ENCODE results near the gene TMEM263. TPM values are rescaled to one million over a fixed set of nuclear protein-coding genes. Genes with fewer than 3 reads are reported as not detected.

The TMEM263 gene
- total RNA-seq, 2 experiments from 2014 or later = 25.8 to 26.7 TPM

- Mint-ChIP-seq H3K4me3 (peak overlapping the region; percentile 99), H3K4me1 (ENCODE audit: low read depth) (peaks cover 22% of the 10 kb centered on the region), H3K36me3 (ENCODE audit: low read depth) (peaks cover 6% of the 10 kb centered on the region), H3K9me3 (ENCODE audit: insufficient read depth) (peaks cover 16% of the 10 kb centered on the region), H3K27ac (no peak overlapping the region), H3K27me3 (ENCODE audit: low read depth) (peaks cover 9% of the 10 kb centered on the region)
- ChIA-PET POLR2A (interaction anchor here (0.6 to 0.7 kb wide), 2 partner anchors 410 to 795 kb away, joined by 3 read pairs; no protein-coding TSS in a partner anchor), CTCF (interaction anchor here (0.6 to 1.1 kb wide), 3 partner anchors 12 to 1661 kb away, joined by 3 to 4 read pairs (median 3); no protein-coding TSS in a partner anchor)
- ATAC-seq (no peak), DNase-seq (no peak)
Measured at GRCh38 chr12:106953352-106954250, 2.1 kb upstream of the TMEM263 start.

- DNase-seq (no peak), ATAC-seq (peak; percentile 20)
- H3K9me3 Mint-ChIP-seq (ENCODE audit: insufficient read depth) = peaks cover 7% of the 10 kb centered on the region
- ChIA-PET POLR2A (interaction anchor here (0.6 to 1.4 kb wide), 6 partner anchors 28 to 794 kb away, joined by 3 to 4 read pairs (median 3); no protein-coding TSS in a partner anchor), CTCF (interaction anchor here (0.6 to 1.1 kb wide), 4 partner anchors 13 to 1662 kb away, joined by 3 to 4 read pairs (median 3); no protein-coding TSS in a partner anchor)
- H3K4me3 Mint-ChIP-seq = peak overlapping the region; percentile 99
- peaks cover 23% of the 10 kb centered on the region for H3K4me1 Mint-ChIP-seq (ENCODE audit: low read depth)
- peak overlapping the region; percentile 89 for H3K27ac Mint-ChIP-seq
- peaks cover 9% of the 10 kb centered on the region for H3K27me3 Mint-ChIP-seq (ENCODE audit: low read depth)
- peaks cover 6% of the 10 kb centered on the region for H3K36me3 Mint-ChIP-seq (ENCODE audit: low read depth)
Measured at GRCh38 chr12:106954462-106955376, 988 bp upstream of the TMEM263 start.

GRCh38 chr12:106956048-106956578 lies 406 bp downstream of the TMEM263 start:
- peak; percentile 47 for ATAC-seq
- H3K27me3 Mint-ChIP-seq (ENCODE audit: low read depth) = peaks cover 4% of the 10 kb centered on the region
- peak overlapping the region; percentile 96 for H3K27ac Mint-ChIP-seq
- H3K4me1 Mint-ChIP-seq (ENCODE audit: low read depth) = peaks cover 23% of the 10 kb centered on the region
- peak; percentile 74 for DNase-seq
- peak overlapping the region; percentile 99 for H3K4me3 Mint-ChIP-seq
- no peaks in the 10 kb centered on the region for H3K9me3 Mint-ChIP-seq (ENCODE audit: insufficient read depth)
- ChIA-PET POLR2A (interaction anchor here (0.5 to 1.8 kb wide), 11 partner anchors 14 to 724 kb away, joined by 3 to 8 read pairs (median 4); no protein-coding TSS in a partner anchor), CTCF (interaction anchor here (0.9 kb wide), 1 partner anchor 599 kb away, joined by 3 read pairs; the partner anchor contains the start of gene POLR3B)
- H3K36me3 Mint-ChIP-seq (ENCODE audit: low read depth) = peaks cover 8% of the 10 kb centered on the region

- Mint-ChIP-seq H3K27me3 (ENCODE audit: low read depth) (no peaks in the 10 kb centered on the region), H3K4me3 (peak overlapping the region; percentile 99), H3K36me3 (ENCODE audit: low read depth) (peaks cover 11% of the 10 kb centered on the region), H3K9me3 (ENCODE audit: insufficient read depth) (no peaks in the 10 kb centered on the region), H3K27ac (peak overlapping the region; percentile 96), H3K4me1 (ENCODE audit: low read depth) (peaks cover 23% of the 10 kb centered on the region)
- DNase-seq = no peak
- no peak for ATAC-seq
- ChIA-PET CTCF (interaction anchor here (0.7 kb wide), 1 partner anchor 12 kb away, joined by 3 read pairs; no protein-coding TSS in a partner anchor), POLR2A (interaction anchor here (0.7 kb wide), 1 partner anchor 29 kb away, joined by 3 read pairs; the partner anchor contains the start of gene MTERF2)
Measured at GRCh38 chr12:106957583-106957982, 1.9 kb downstream of the TMEM263 start.

GRCh38 chr12:106960443-106960842 lies 4.7 kb downstream of the TMEM263 start:
- POLR2A ChIA-PET = no interaction called here
- H3K27ac Mint-ChIP-seq = no peak overlapping the region
- ATAC-seq (no peak), DNase-seq (no peak)
- H3K4me1 Mint-ChIP-seq (ENCODE audit: low read depth) = peaks cover 16% of the 10 kb centered on the region
- H3K4me3 Mint-ChIP-seq = no peak overlapping the region
- peaks cover 23% of the 10 kb centered on the region for H3K36me3 Mint-ChIP-seq (ENCODE audit: low read depth)
- CTCF ChIA-PET = no interaction called here
- no peaks in the 10 kb centered on the region for H3K27me3 Mint-ChIP-seq (ENCODE audit: low read depth)
- H3K9me3 Mint-ChIP-seq (ENCODE audit: insufficient read depth) = no peaks in the 10 kb centered on the region

- Mint-ChIP-seq H3K27me3 (ENCODE audit: low read depth) (no peaks in the 10 kb centered on the region), H3K4me1 (ENCODE audit: low read depth) (peaks cover 13% of the 10 kb centered on the region), H3K27ac (no peak overlapping the region), H3K9me3 (ENCODE audit: insufficient read depth) (no peaks in the 10 kb centered on the region), H3K4me3 (no peak overlapping the region), H3K36me3 (ENCODE audit: low read depth) (peaks cover 33% of the 10 kb centered on the region)
- ChIA-PET CTCF (no interaction called here), POLR2A (no interaction called here)
- DNase-seq (no peak), ATAC-seq (no peak)
Measured at GRCh38 chr12:106962286-106962685, 6.6 kb downstream of the TMEM263 start.

- Mint-ChIP-seq H3K27ac (no peak overlapping the region), H3K9me3 (ENCODE audit: insufficient read depth) (no peaks in the 10 kb centered on the region), H3K4me1 (ENCODE audit: low read depth) (no peaks in the 10 kb centered on the region), H3K36me3 (ENCODE audit: low read depth) (peaks cover 43% of the 10 kb centered on the region), H3K27me3 (ENCODE audit: low read depth) (no peaks in the 10 kb centered on the region), H3K4me3 (no peak overlapping the region)
- DNase-seq (no peak), ATAC-seq (no peak)
- CTCF ChIA-PET = no interaction called here
- POLR2A ChIA-PET = no interaction called here
Measured at GRCh38 chr12:106964526-106964925, 8.8 kb downstream of the TMEM263 start.

GRCh38 chr12:106971065-106971464 lies 15.4 kb downstream of the TMEM263 start:
- Mint-ChIP-seq H3K9me3 (ENCODE audit: insufficient read depth) (no peaks in the 10 kb centered on the region), H3K27me3 (ENCODE audit: low read depth) (no peaks in the 10 kb centered on the region), H3K36me3 (ENCODE audit: low read depth) (peaks cover 37% of the 10 kb centered on the region), H3K27ac (no peak overlapping the region), H3K4me3 (no peak overlapping the region), H3K4me1 (ENCODE audit: low read depth) (peaks cover 2% of the 10 kb centered on the region)
- ATAC-seq (no peak), DNase-seq (no peak)
- ChIA-PET CTCF (no interaction called here), POLR2A (no interaction called here)

GRCh38 chr12:106973545-106973944 lies 17.8 kb downstream of the TMEM263 start:
- H3K36me3 Mint-ChIP-seq (ENCODE audit: low read depth) = peaks cover 32% of the 10 kb centered on the region
- DNase-seq (no peak), ATAC-seq (no peak)
- H3K4me1 Mint-ChIP-seq (ENCODE audit: low read depth) = peaks cover 2% of the 10 kb centered on the region
- no peak overlapping the region for H3K27ac Mint-ChIP-seq
- H3K4me3 Mint-ChIP-seq = no peak overlapping the region
- POLR2A ChIA-PET = interaction anchor here (0.9 kb wide), 1 partner anchor 13 kb away, joined by 4 read pairs; the partner anchor contains the start of gene MTERF2
- CTCF ChIA-PET = no interaction called here
- no peaks in the 10 kb centered on the region for H3K9me3 Mint-ChIP-seq (ENCODE audit: insufficient read depth)
- no peaks in the 10 kb centered on the region for H3K27me3 Mint-ChIP-seq (ENCODE audit: low read depth)

GRCh38 chr12:106974511-106974910 lies 18.8 kb downstream of the TMEM263 start:
- Mint-ChIP-seq H3K4me1 (ENCODE audit: low read depth) (peaks cover 2% of the 10 kb centered on the region), H3K27ac (no peak overlapping the region), H3K36me3 (ENCODE audit: low read depth) (peaks cover 31% of the 10 kb centered on the region), H3K9me3 (ENCODE audit: insufficient read depth) (no peaks in the 10 kb centered on the region), H3K4me3 (no peak overlapping the region), H3K27me3 (ENCODE audit: low read depth) (no peaks in the 10 kb centered on the region)
- no peak for ATAC-seq
- CTCF ChIA-PET = no interaction called here
- no peak for DNase-seq
- POLR2A ChIA-PET = no interaction called here

GRCh38 chr12:106975098-106975497 lies 19.4 kb downstream of the TMEM263 start:
- POLR2A ChIA-PET = no interaction called here
- Mint-ChIP-seq H3K27me3 (ENCODE audit: low read depth) (no peaks in the 10 kb centered on the region), H3K36me3 (ENCODE audit: low read depth) (peaks cover 31% of the 10 kb centered on the region), H3K4me3 (no peak overlapping the region), H3K9me3 (ENCODE audit: insufficient read depth) (no peaks in the 10 kb centered on the region), H3K4me1 (ENCODE audit: low read depth) (peaks cover 2% of the 10 kb centered on the region), H3K27ac (no peak overlapping the region)
- no peak for DNase-seq
- ATAC-seq = no peak
- CTCF ChIA-PET = no interaction called here

Data from activated CD8-positive, alpha-beta T cell treated with anti-CD3 and anti-CD28 coated beads, Interleukin-2, amount 10 ng/mL, durations not matched to agents 7 days and 5 days (primary cell).